Frontal cortex (tissue), 4 donors: Measurements from ENCODE around the gene TRIM46. TPM values are rescaled to one million over a fixed set of nuclear protein-coding genes. Genes with fewer than 3 reads are reported as not detected.

ENCODE experiments used
- DNase-seq, 2 donors: peaks; one replicate each; pipeline ENCODE4 v3.0.0; 2012; ENCODE audit warnings: low spot score in 2 of 2
- FAIRE-seq: peaks from 2 replicates; lab custom pipeline; 2012; peaks lifted over from hg19 to GRCh38; lab: Jason Lieb, UNC
- total RNA-seq: library from RNA; depleted of rRNA; stranded (reverse); fragments of >200 nt; gene quantifications from one replicate; pipeline ENCODE4 v1.2.3, GENCODE V29; 2014
- donor health status: control.
- donor health status: control.
- donor health status: control.

TRIM46 gene, protein sequence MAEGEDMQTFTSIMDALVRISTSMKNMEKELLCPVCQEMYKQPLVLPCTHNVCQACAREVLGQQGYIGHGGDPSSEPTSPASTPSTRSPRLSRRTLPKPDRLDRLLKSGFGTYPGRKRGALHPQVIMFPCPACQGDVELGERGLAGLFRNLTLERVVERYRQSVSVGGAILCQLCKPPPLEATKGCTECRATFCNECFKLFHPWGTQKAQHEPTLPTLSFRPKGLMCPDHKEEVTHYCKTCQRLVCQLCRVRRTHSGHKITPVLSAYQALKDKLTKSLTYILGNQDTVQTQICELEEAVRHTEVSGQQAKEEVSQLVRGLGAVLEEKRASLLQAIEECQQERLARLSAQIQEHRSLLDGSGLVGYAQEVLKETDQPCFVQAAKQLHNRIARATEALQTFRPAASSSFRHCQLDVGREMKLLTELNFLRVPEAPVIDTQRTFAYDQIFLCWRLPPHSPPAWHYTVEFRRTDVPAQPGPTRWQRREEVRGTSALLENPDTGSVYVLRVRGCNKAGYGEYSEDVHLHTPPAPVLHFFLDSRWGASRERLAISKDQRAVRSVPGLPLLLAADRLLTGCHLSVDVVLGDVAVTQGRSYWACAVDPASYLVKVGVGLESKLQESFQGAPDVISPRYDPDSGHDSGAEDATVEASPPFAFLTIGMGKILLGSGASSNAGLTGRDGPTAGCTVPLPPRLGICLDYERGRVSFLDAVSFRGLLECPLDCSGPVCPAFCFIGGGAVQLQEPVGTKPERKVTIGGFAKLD
- 21.2 TPM for total RNA-seq

- FAIRE-seq (no peak), DNase-seq (peak; percentile 62 to 73)
Observed at GRCh38 chr1:155173478-155174323, at the start of gene TRIM46. TSS of gene TRIM46 (plus strand) at chr1:155173849. CDS start at chr1:155173967, 118 bp downstream.

DNA sequence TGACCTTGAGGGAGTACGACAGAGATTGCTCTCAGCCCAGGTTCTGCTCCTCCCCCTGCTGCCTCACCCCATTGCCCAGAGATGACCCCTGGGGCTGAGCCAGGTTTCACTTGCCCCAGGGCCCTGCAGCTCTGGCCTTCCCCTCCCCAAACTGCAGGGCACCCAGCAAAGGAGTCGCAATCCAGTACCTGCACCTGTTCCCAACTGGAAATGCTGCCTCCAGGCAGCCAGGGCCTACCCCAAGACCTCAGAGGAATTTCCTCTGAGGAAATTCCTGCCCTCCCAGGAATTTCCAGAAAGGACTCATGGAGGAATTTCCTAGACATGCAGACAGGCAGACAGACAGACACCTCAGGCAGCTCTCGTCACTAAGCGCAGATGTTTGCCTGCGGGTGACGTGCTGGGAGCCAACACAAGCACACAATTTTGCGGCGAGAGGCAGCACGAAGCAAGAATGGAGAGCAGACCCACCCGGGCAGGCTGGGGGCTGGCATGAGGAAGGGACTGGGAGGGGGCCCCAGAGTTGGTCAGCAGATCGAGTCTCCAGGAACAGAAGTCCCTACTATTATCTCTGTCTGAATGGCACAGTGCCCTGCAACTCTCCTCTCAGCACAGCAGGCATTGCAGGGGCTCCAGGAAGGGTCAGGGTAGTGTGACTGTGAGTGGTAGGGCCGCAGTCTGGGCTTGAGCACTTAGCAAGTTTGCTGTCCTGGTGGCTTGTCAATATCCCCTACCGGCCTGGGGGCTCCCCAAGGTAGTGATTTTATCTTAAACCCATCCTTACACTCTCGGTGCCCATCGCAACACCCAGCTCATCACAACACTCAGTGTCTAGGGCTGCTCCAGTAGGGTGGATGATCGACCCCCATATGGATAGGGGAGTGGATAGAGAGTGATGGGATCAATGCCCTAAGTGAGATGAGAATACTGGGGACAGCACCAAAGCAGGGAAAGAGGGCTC, 48.9 kb upstream of the TRIM46 start:
- DNase-seq: no peak
- FAIRE-seq: no peak

- DNase-seq (no peak), FAIRE-seq (no peak)
Observed at GRCh38 chr1:155125511-155125945, 48.1 kb upstream of the TRIM46 start.

DNA sequence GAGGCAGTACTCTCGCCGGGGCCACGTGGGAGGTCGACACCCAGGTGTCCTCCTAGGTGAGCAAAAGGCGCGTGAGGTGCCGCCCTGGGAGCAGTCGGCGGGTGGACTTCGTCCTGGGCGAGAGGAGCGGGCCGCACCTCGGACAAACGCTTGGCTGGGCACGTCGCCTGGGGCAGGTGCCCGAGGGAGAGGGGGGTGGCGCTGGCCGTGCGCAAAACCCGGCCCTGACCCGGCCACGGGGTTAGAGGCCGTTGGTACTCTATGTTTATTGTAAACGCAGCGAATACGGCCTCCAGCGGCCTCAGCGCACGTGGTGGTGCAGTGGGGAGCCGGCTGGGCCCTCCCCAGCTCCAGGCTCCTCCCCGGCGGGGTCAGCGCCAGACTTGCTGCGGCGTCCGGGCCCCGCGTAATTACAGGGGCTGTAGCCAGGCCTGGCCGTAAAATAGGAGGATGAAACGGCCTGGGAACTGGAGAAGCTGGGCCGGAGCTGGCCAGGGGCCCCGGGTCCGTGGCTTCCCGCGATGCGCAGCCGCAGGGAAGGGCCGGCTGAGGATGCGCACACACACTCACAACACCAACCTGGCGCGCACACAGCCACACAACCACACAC, 47.6 kb upstream of the TRIM46 start:
- FAIRE-seq (no peak), DNase-seq (peak; percentile 65 to 79)

DNA sequence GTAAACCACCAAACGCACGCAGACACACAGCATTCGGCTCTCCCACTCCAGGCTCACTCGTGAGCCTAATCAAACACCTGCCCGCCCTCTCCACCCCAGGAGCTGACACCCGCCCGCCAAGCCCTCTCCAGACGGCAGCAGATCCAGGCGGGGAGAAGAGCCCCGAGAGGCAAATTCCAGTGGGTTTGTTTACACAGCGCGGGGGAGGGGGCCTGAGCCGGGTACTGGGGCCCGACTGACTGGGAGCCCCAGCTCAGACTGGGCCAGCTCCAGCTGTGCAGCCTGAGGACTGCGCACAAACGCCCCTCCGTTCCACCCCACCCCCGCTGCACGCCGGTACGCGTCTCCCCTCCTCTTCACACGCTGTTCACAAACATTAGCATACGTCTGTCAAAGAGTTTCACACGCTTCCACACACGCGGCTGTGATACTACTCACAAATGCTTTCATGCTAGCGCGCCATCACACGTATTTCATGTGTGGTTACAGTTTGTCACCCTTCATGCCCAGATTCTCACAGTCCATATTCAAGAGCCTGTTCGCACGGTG, 47.0 kb upstream of the TRIM46 start:
- DNase-seq: peak in 1 of 2 donors; percentile 58
- FAIRE-seq: no peak

DNA sequence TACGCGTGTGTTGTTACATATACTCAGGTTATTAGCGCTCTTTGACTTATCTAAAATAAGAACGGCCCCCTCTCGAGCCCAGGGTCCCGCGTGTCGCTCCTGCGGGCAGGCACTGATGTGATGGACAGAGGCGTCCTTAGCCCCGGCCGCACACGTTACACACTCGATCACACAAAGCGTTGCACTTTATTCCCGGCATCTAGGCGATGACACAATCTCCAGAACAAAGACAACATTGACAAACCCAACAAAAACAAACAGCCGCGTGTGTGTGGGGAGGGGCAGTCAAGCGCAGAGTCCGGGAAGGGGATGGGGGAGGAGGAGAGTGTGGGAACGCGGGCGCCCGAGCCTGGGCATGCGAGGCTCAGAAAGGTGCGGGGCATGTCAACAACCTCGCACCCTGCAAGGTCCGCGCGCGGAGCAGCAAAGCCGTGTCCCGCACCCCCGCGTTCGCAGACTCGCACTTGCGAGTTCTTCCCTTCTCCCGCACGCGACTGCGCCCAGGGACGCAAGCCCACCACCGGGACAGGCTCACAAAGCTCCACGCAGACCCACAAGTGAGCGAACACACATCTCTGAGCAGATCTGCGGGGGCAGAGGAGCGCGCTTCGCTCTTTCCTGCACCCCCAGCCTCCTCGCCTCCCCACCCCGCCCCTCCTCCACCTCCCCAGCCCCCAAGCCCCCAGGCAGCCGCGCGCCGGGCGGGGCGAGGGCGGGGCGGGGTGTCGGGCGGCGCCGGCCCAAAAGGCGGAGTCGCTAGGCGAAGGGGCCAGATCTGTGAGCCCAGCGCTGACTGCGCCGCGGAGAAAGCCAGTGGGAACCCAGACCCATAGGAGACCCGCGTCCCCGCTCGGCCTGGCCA, 46.3 kb upstream of the TRIM46 start, which contains the start of gene EFNA1:
Gene EFNA1, plus strand, starts transcription at position 772 of the 862 bp plus-strand sequence. CDS start 102 bp downstream, outside the sequence.
- no peak for FAIRE-seq
- peak; percentile 71 to 80 for DNase-seq

GRCh38 chr1:155127967-155128754, 45.5 kb upstream of the TRIM46 start:
- FAIRE-seq: no peak
- DNase-seq: no peak

- FAIRE-seq (no peak), DNase-seq (no peak)
Observed at GRCh38 chr1:155128755-155129473, 44.7 kb upstream of the TRIM46 start.

GRCh38 chr1:155130272-155131006, 43.2 kb upstream of the TRIM46 start:
- DNase-seq (no peak), FAIRE-seq (no peak)

GRCh38 chr1:155131285-155131684, 42.4 kb upstream of the TRIM46 start:
- DNase-seq (no peak), FAIRE-seq (no peak)

DNA sequence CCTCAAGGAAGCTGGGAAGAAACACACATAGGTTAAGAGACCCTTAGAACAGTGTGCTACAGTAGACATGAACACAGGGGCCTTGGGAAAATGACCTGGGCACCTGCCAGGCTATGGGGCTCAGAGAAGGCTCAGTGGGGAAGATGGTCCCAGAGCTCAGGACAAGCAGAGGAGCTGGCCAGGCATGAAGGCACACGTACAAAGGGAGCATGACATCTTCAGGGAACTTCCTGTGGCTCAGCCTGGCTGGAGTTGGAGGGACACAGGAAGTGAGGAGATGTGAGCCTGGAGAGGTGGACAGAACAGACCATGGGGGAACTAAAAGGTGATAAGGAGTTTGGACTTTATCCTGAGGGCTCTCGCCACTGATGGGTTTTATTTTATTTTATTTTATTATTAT, 41.8 kb upstream of the TRIM46 start:
- FAIRE-seq (no peak), DNase-seq (no peak)

GRCh38 chr1:155133799-155134281, 39.8 kb upstream of the TRIM46 start:
- FAIRE-seq (no peak), DNase-seq (peak in 1 of 2 donors; percentile 1)

DNA sequence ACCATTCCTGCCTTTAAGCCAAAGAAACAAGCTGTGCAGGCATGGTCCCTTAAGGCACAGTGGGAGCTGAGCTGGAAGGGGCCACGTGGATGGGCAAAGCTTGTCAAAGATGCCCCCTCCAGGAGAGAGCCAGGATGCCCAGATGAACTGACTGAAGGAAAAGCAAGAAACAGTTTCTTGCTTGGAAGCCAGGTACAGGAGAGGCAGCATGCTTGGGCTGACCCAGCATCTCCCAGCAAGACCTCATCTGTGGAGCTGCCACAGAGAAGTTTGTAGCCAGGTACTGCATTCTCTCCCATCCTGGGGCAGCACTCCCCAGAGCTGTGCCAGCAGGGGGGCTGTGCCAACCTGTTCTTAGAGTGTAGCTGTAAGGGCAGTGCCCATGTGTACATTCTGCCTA, 39.3 kb upstream of the TRIM46 start:
- FAIRE-seq (no peak), DNase-seq (no peak)

DNA sequence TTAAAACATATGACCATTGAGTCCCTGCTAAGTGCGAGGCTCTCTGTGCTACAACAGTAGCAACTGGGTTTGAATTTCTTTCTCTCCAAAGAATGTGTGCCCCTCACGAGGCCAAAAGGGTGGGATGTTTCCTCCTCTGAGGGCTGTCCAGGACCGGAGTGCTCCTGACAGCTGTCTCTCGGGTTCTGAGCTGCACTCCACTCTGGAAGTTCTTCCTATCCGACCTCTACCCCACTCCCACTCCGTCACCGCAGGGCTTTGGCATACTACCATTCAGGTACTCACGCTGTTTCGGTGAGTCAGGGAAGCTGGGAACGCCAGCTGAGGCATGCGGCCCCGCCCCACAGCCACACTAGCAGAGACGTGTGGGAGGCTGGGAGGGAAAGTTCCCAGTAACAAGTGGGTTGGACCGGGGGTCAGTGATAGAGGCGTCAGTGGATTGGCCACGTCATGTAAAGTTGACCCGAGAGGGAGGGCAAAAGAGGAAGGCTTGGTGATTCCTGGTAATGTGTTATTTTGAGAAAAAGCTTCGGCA, 38.7 kb upstream of the TRIM46 start:
- FAIRE-seq: no peak
- peak in 1 of 2 donors; percentile 77 for DNase-seq
